ENCODE data around the gene EIF4H.
"Not testable (repeated sequence)": the region's sequence is repeated elsewhere in the genome, so short reads cannot be mapped to it uniquely, and the experiment has no call there.

The EIF4H gene

DNA sequence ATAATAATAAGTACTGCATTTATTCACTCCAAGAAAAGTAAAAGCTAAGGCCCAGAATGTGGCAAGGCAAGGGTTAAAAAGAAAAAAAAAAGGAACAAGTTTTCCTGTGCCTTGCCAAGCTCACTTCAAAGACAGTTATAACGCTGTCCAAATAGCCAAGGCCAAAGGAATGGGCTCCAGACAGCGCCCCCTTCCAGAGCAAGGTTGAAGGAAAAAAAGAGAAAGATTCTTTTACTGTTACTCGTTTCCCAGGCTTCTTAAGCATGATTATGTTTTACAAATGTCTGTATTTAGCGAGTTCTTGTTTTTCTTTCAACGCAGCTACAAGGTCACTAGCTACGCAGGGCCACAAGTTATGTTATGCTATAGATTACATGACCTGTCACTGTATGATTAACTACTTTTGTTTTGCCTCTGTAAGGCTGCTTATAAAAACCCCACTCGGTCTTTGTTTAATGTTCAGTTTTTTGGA is 9.1 kb upstream of the EIF4H start:
- H3K9ac ChIP-seq (ENCODE audit: low read length) = no peak overlapping the region
- no peaks in the 10 kb centered on the region for H3K27me3 ChIP-seq (ENCODE audit: insufficient read depth, low read length)
- H3K4me1 ChIP-seq (ENCODE audit: insufficient read depth, low read length, severe bottlenecking) = peaks cover 7% of the 10 kb centered on the region
- no peaks in the 10 kb centered on the region for H3F3A ChIP-seq (ENCODE audit: insufficient read depth, low read length)
- H3K9me3 ChIP-seq (ENCODE audit: low read length) = no peaks in the 10 kb centered on the region
- no peak overlapping the region for H3K27ac ChIP-seq (ENCODE audit: low read depth, low read length, poor library complexity, severe bottlenecking)
- H3K9me2 ChIP-seq (ENCODE audit: low read depth, low read length) = no peaks in the 10 kb centered on the region
- H3K4me3 ChIP-seq (ENCODE audit: low read depth, low read length, poor library complexity, severe bottlenecking) = no peak overlapping the region
- no peak for TF ChIP-seq EZH2 (IDR thresholded peaks at IDR 0.05; ENCODE audit: borderline replicate concordance, low read length)
- peak; percentile 30; the same call in 1 of the 2 replicates for TF ChIP-seq CTCF (IDR thresholded peaks at IDR 0.05; ENCODE audit: low read length)
- no peaks in the 10 kb centered on the region for H3K36me3 ChIP-seq (ENCODE audit: insufficient read depth, low read length)
- H4K20me1 ChIP-seq (ENCODE audit: insufficient read depth, low read length) = no peaks in the 10 kb centered on the region
- H2AFZ ChIP-seq (ENCODE audit: low read length) = no peak overlapping the region
- no peak overlapping the region for H3K4me2 ChIP-seq (ENCODE audit: low read length)
- no peaks in the 10 kb centered on the region for H3K79me2 ChIP-seq (ENCODE audit: insufficient read depth, low read length)

DNA sequence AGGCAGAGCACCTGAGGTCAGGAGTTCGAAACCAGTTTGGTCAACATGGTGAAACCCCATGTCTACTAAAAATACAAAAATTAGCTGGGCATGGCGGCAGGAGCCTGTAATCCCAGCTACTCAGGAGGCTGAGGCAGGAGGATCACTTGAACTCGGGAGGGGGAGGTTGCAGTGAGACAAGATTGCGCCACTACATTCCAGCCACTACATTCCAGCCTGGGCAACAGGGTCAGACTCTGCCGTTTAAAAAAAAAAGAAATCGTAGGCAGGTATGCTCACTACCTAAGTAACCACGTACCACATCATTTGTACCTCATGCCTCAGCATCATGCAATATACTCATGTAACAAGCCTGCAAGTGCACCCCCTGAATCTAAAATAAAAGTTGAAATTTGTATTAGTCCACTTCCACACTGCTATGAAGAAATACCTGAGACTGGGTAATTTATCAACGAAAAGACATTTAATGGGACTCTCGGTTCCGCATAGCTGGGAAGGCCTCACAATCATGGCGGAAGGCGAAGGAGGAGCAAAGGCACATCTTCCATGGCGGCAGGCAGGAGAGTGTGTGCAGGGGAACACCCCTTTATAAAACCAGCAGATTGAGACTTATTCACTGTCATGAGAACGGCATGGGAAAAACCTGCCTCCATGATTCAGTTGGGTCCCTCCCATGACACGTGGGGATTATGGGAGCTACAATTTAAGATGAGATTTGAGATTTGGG is 8.1 kb upstream of the EIF4H start:
- H3K27ac ChIP-seq (ENCODE audit: low read depth, low read length, poor library complexity, severe bottlenecking) = no peak overlapping the region
- H3K36me3 ChIP-seq (ENCODE audit: insufficient read depth, low read length) = no peaks in the 10 kb centered on the region
- TF ChIP-seq EZH2 (IDR thresholded peaks at IDR 0.05; ENCODE audit: borderline replicate concordance, low read length) (no peak), CTCF (IDR thresholded peaks at IDR 0.05; ENCODE audit: low read length) (no peak)
- H3K9me3 ChIP-seq (ENCODE audit: low read length) = no peaks in the 10 kb centered on the region
- no peaks in the 10 kb centered on the region for H3K79me2 ChIP-seq (ENCODE audit: insufficient read depth, low read length)
- H3K4me3 ChIP-seq (ENCODE audit: low read depth, low read length, poor library complexity, severe bottlenecking) = no peak overlapping the region
- no peaks in the 10 kb centered on the region for H4K20me1 ChIP-seq (ENCODE audit: insufficient read depth, low read length)
- no peaks in the 10 kb centered on the region for H3K9me2 ChIP-seq (ENCODE audit: low read depth, low read length)
- H3K4me2 ChIP-seq (ENCODE audit: low read length) = no peak overlapping the region
- H2AFZ ChIP-seq (ENCODE audit: low read length) = no peak overlapping the region
- H3F3A ChIP-seq (ENCODE audit: insufficient read depth, low read length) = no peaks in the 10 kb centered on the region
- no peaks in the 10 kb centered on the region for H3K4me1 ChIP-seq (ENCODE audit: insufficient read depth, low read length, severe bottlenecking)
- H3K9ac ChIP-seq (ENCODE audit: low read length) = no peak overlapping the region
- no peaks in the 10 kb centered on the region for H3K27me3 ChIP-seq (ENCODE audit: insufficient read depth, low read length)

- H3K36me3 ChIP-seq (ENCODE audit: insufficient read depth, low read length); H3K79me2 ChIP-seq (ENCODE audit: insufficient read depth, low read length); H3K9me2 ChIP-seq (ENCODE audit: low read depth, low read length); H3K27ac ChIP-seq (ENCODE audit: low read depth, low read length, poor library complexity, severe bottlenecking); H3K4me2 ChIP-seq (ENCODE audit: low read length); H3K9ac ChIP-seq (ENCODE audit: low read length); H3K27me3 ChIP-seq (ENCODE audit: insufficient read depth, low read length); H3F3A ChIP-seq (ENCODE audit: insufficient read depth, low read length); H4K20me1 ChIP-seq (ENCODE audit: insufficient read depth, low read length); H3K4me3 ChIP-seq (ENCODE audit: low read depth, low read length, poor library complexity, severe bottlenecking); H3K4me1 ChIP-seq (ENCODE audit: insufficient read depth, low read length, severe bottlenecking); H2AFZ ChIP-seq (ENCODE audit: low read length); H3K9me3 ChIP-seq (ENCODE audit: low read length): not testable (repeated sequence)
Measured at GRCh38 chr7:74167324-74167723, 6.8 kb upstream of the EIF4H start.

- Histone ChIP-seq H2AFZ (ENCODE audit: low read length) (no peak overlapping the region), H4K20me1 (ENCODE audit: insufficient read depth, low read length) (peaks cover 13% of the 10 kb centered on the region; the same call in 1 of the 2 replicates), H3K9me2 (ENCODE audit: low read depth, low read length) (no peaks in the 10 kb centered on the region), H3F3A (ENCODE audit: insufficient read depth, low read length) (no peaks in the 10 kb centered on the region), H3K4me2 (ENCODE audit: low read length) (peak overlapping the region; percentile 99), H3K27me3 (ENCODE audit: insufficient read depth, low read length) (no peaks in the 10 kb centered on the region), H3K9ac (ENCODE audit: low read length) (peak overlapping the region; percentile 90), H3K79me2 (ENCODE audit: insufficient read depth, low read length) (peaks cover 39% of the 10 kb centered on the region), H3K27ac (ENCODE audit: low read depth, low read length, poor library complexity, severe bottlenecking) (no peak overlapping the region), H3K36me3 (ENCODE audit: insufficient read depth, low read length) (peaks cover 25% of the 10 kb centered on the region), H3K9me3 (ENCODE audit: low read length) (no peaks in the 10 kb centered on the region), H3K4me1 (ENCODE audit: insufficient read depth, low read length, severe bottlenecking) (peaks cover 43% of the 10 kb centered on the region), H3K4me3 (ENCODE audit: low read depth, low read length, poor library complexity, severe bottlenecking) (peak overlapping the region; percentile 91)
- TF ChIP-seq EZH2 (IDR thresholded peaks at IDR 0.05; ENCODE audit: borderline replicate concordance, low read length) (no peak), CTCF (IDR thresholded peaks at IDR 0.05; ENCODE audit: low read length) (no peak; the same call in 1 of the 2 replicates)
Measured at GRCh38 chr7:74173074-74173473, 1.1 kb upstream of the EIF4H start.

All from OCI-LY1 (cell line).